ENCODE measurements around the gene SLC22A13. TPM values are rescaled to one million over a fixed set of nuclear protein-coding genes. Genes with fewer than 3 reads are reported as not detected.
A peak's percentile ranks its signal among the peaks of the same experiment; 100 is the strongest.

SLC22A13 gene
- total and polyA plus RNA-seq, 9 of the 15 experiments (the other 6 are each of a cell fraction or from before 2014, with no cell fraction given): 0.09 to 0.49 (median 0.17) TPM; not detected in 3

DNA sequence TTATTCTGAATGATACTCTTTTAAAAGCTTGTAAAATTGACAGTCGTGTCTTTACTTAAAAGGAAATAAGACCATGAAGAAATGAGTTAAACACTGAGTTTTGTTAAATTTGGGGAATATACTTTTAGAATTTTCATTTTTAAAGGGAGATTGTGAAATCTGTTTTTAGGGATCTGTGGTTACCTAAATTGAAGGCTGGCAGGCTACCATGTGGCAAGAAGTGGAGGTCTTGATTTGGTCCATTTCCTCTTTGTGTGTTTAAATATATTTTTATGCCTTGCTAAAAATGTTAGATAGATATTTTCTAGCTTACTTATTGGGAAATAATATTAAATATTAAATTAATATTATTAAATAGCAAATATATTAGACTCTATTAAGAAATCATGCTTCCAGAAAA, 36.6 kb upstream of the SLC22A13 start:
- no peak overlapping the region for H3K9ac ChIP-seq (ENCODE audit: insufficient read depth in 1 of 2, low read depth in 2 of 2, low read length in 2 of 2)
- intact Hi-C loops (cut with micrococcal nuclease) (loop anchor here (10.0 kb wide), 1 partner anchor 94 kb away; the partner anchor contains the start of genes ACAA1 and MYD88), in situ Hi-C loops (cut with MboI) (no loop called here)
- no peaks in the 10 kb centered on the region for H3K9me3 ChIP-seq (replicated peaks; ENCODE audit: control insufficient read depth, insufficient read depth, low read depth, low read length)
- no peak for FAIRE-seq
- H3K9me1 ChIP-seq (ENCODE audit: control insufficient read depth, insufficient read depth, low read length): no peaks in the 10 kb centered on the region
- ATAC-seq: no peak
- no peaks in the 10 kb centered on the region for H3K27me3 ChIP-seq (ENCODE audit: control insufficient read depth in 2 of 2, insufficient read depth in 2 of 2, low read length in 2 of 2)
- no peaks in the 10 kb centered on the region for H3K79me2 ChIP-seq (ENCODE audit: control insufficient read depth, insufficient read depth, low read length)
- no peak overlapping the region for H3K4me2 ChIP-seq (ENCODE audit: insufficient read depth, low read length)
- CTCF ChIA-PET (ENCODE audit: low intra/inter-chr PET ratio): no interaction called here
- no peak for DNase-seq (ENCODE audit: extremely low read depth in 1 of 4, low spot score in 3 of 4)
- no peaks in the 10 kb centered on the region for H4K20me1 ChIP-seq (replicated peaks; ENCODE audit: control insufficient read depth, insufficient read depth, low read length)
- no peak overlapping the region for H3K4me3 ChIP-seq
- no peak for TF ChIP-seq CSDE1 (IDR thresholded peaks at IDR 0.05)
- TF ChIP-seq CEBPB (tag; IDR thresholded peaks at IDR 0.05): peak; percentile 44; the same call in 1 of the 2 replicates
- H3K4me1 ChIP-seq (replicated peaks in 1 of 2; ENCODE audit: control insufficient read depth in 2 of 2, insufficient read depth in 2 of 2, low read length in 2 of 2): no peaks in the 10 kb centered on the region
- no peak overlapping the region for H3K27ac ChIP-seq (ENCODE audit: extremely low read depth, low read depth, low read length)
- no peak overlapping the region for H2AFZ ChIP-seq (ENCODE audit: low read depth, low read length)
- POLR2A ChIA-PET: interaction anchor here (1.0 kb wide), 1 partner anchor 11 kb away, joined by 3 read pairs; no protein-coding TSS in a partner anchor
- peaks cover 80% of the 10 kb centered on the region for H3K36me3 ChIP-seq (ENCODE audit: control insufficient read depth, insufficient read depth, low read length)
- no TSS peak for BruUV-seq (replicated peaks)
- WGBS (ENCODE audit: insufficient coverage, low coverage, missing lambda C conversion rate): 85% methylated on average over 1 of the region's 1 CpG

DNA sequence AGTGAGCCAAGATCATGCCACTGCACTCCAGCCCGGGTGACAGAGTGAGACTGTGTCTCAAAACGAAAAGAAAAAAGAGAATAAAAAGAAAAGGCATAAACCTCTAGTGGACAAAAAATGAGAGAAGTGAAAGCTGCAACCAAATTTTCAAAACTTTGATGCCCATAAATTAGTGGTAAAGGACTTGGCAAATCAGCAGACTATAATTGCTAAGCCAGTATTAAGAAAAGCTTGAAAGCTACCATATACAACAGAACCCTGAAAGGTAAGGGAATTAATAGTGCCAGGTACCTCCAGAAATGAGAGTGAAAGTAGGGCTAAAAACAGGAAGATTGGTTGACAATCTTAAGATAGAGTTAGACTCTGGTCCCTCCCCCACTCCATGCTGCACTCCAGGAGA, 32.9 kb upstream of the SLC22A13 start:
- POLR2A ChIA-PET: interaction anchor here (1.2 kb wide), 1 partner anchor 14 kb away, joined by 3 read pairs; no protein-coding TSS in a partner anchor

More for the DNA sequence above, 32.9 kb upstream of the SLC22A13 start:
- Histone ChIP-seq H4K20me1 (replicated peaks; ENCODE audit: control insufficient read depth, insufficient read depth, low read length) (no peaks in the 10 kb centered on the region), H3K27me3 (ENCODE audit: control insufficient read depth in 2 of 2, insufficient read depth in 2 of 2, low read length in 2 of 2) (no peaks in the 10 kb centered on the region), H3K27ac (ENCODE audit: extremely low read depth, low read depth, low read length) (no peak overlapping the region), H3K79me2 (ENCODE audit: control insufficient read depth, insufficient read depth, low read length) (no peaks in the 10 kb centered on the region), H3K9me1 (ENCODE audit: control insufficient read depth, insufficient read depth, low read length) (no peaks in the 10 kb centered on the region), H2AFZ (ENCODE audit: low read depth, low read length) (no peak overlapping the region), H3K4me1 (replicated peaks in 1 of 2; ENCODE audit: control insufficient read depth in 2 of 2, insufficient read depth in 2 of 2, low read length in 2 of 2) (no peaks in the 10 kb centered on the region), H3K9me3 (replicated peaks; ENCODE audit: control insufficient read depth, insufficient read depth, low read depth, low read length) (no peaks in the 10 kb centered on the region), H3K4me2 (ENCODE audit: insufficient read depth, low read length) (no peak overlapping the region), H3K9ac (ENCODE audit: insufficient read depth in 1 of 2, low read depth in 2 of 2, low read length in 2 of 2) (no peak overlapping the region), H3K4me3 (no peak overlapping the region), H3K36me3 (ENCODE audit: control insufficient read depth, insufficient read depth, low read length) (peaks cover 79% of the 10 kb centered on the region)
- CTCF ChIA-PET (ENCODE audit: low intra/inter-chr PET ratio): no interaction called here
- ATAC-seq: no peak
- DNase-seq (ENCODE audit: extremely low read depth in 1 of 4, low spot score in 3 of 4): no peak
- BruUV-seq (replicated peaks): no TSS peak
- no peak for FAIRE-seq
- in situ Hi-C loops (cut with MboI): no loop called here
- intact Hi-C loops (cut with micrococcal nuclease): no loop called here
- TF ChIP-seq NCOA4 (IDR thresholded peaks at IDR 0.05; ENCODE audit: partially characterized antibody) (no peak), KDM4B (IDR thresholded peaks at IDR 0.05; ENCODE audit: borderline replicate concordance in 2 of 2, low read depth in 1 of 2) (no peak), STAT5B (CRISPR knock-in tag; IDR thresholded peaks at IDR 0.05) (no peak), MIER1 (IDR thresholded peaks at IDR 0.05; ENCODE audit: low read depth) (no peak), SOX6 (IDR thresholded peaks at IDR 0.05) (no peak), ARID1B (IDR thresholded peaks at IDR 0.05) (no peak)
- TF ChIP-seq, protein P1, sequence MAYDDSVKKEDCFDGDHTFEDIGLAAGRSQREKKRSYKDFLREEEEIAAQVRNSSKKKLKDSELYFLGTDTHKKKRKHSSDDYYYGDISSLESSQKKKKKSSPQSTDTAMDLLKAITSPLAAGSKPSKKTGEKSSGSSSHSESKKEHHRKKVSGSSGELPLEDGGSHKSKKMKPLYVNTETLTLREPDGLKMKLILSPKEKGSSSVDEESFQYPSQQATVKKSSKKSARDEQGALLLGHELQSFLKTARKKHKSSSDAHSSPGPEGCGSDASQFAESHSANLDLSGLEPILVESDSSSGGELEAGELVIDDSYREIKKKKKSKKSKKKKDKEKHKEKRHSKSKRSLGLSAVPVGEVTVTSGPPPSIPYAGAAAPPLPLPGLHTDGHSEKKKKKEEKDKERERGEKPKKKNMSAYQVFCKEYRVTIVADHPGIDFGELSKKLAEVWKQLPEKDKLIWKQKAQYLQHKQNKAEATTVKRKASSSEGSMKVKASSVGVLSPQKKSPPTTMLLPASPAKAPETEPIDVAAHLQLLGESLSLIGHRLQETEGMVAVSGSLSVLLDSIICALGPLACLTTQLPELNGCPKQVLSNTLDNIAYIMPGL (CRISPR knock-in tag; IDR thresholded peaks at IDR 0.05): no peak
- TF ChIP-seq, protein P2, sequence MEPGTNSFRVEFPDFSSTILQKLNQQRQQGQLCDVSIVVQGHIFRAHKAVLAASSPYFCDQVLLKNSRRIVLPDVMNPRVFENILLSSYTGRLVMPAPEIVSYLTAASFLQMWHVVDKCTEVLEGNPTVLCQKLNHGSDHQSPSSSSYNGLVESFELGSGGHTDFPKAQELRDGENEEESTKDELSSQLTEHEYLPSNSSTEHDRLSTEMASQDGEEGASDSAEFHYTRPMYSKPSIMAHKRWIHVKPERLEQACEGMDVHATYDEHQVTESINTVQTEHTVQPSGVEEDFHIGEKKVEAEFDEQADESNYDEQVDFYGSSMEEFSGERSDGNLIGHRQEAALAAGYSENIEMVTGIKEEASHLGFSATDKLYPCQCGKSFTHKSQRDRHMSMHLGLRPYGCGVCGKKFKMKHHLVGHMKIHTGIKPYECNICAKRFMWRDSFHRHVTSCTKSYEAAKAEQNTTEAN (CRISPR knock-in tag; IDR thresholded peaks at IDR 0.05): no peak
- 68% methylated on average over 2 of the region's 2 CpGs for WGBS (ENCODE audit: insufficient coverage, low coverage, missing lambda C conversion rate)

Data from K562 (cell line).